Dendritic cell treated with granulocyte-macrophage colony-stimulating factor and Interleukin-4, amounts not matched to agents 40 ng/mL and 50 ng/mL, for 4 days (primary cell): ENCODE data around the gene OSBPL2.

ENCODE experiments used
- H3K27ac Mint-ChIP-seq: one replicate; pipeline ENCODE4 v1.8.0; 2022; ENCODE audit warnings: mild to moderate bottlenecking, mixed read lengths
- H3K27me3 Mint-ChIP-seq: one replicate; pipeline ENCODE4 v1.8.0; 2022; ENCODE audit warnings: mild to moderate bottlenecking, mixed read lengths
- H3K36me3 Mint-ChIP-seq: one replicate; pipeline ENCODE4 v1.8.0; 2022; ENCODE audit warnings: low read depth, mixed read lengths
- H3K4me1 Mint-ChIP-seq: one replicate; pipeline ENCODE4 v1.8.0; 2022; ENCODE audit warnings: low read depth, mixed read lengths
- H3K4me3 Mint-ChIP-seq: one replicate; pipeline ENCODE4 v1.8.0; 2022; ENCODE audit warnings: mild to moderate bottlenecking, moderate library complexity, mixed read lengths
- H3K9me3 Mint-ChIP-seq: one replicate; pipeline ENCODE4 v1.8.0; 2022; ENCODE audit warnings: mixed read lengths
- intact Hi-C: fragments of 100-400 bp; cut with micrococcal nuclease; formaldehyde crosslinking; loops from one replicate; pipeline ENCODE4 v1.15.0; 2022

Gene OSBPL2

DNA sequence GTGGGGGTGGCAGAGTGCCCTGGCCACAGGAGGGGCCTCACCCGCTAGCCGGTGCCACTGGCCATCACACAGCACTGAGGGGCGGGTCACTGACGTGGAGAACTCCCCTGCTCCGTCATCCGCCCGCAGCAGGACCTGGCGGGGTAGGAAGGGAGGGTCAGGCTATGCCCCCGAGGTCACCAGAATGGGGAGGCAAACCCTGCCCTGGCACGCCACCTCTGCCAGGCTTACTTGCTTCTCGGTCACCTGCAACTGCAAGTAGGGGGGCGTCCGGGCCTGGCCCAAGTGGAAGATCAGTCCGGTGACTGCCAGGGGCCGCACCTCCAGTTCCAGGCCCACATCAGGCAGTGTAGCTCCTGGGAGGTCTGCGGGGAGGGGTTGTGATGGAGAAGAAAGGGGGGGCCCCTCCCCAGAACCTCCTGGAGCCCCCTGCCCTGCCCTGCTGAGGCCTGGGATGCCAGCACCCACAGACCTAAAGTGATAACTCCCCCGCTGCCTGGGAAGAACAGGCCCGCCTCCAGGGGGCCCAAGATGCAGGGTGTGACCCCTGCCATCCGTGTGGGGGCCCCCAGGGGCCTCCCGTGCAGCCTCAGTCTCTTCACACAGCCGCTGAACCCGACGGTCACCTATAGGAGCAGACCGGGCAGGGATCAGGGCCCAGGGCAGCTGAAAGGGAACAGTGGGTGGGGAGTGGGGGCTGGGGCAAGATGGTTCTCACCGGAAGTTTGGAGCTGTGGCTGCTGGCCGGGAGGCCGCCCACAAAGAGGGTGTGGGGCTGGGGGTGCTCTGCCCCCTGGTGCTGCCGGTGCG is 71.8 kb downstream of the OSBPL2 start:
- Mint-ChIP-seq H3K36me3 (peaks cover 50% of the 10 kb centered on the region), H3K27ac (no peak overlapping the region), H3K4me3 (no peak overlapping the region), H3K27me3 (no peaks in the 10 kb centered on the region), H3K4me1 (peaks cover 6% of the 10 kb centered on the region), H3K9me3 (no peaks in the 10 kb centered on the region)
- intact Hi-C loops, result no loop called here

DNA sequence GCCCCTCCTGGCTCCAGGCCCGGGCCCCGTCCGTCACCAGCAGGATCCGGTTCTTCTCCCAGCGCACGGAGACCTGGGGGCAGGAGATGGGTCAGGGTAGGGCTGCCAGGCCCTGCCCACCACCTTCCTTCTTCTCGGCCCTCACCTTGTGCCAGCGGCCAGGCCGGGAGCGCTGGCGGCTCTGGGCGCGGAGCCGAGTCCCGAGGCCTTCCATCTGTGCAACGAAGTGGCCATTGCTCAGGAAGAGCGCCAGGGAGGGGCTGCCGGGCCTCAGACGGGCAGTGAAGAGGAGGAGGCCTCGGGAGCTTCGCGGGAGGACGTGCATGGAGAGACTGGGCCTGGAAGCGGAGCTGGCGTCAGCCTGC is 72.4 kb downstream of the OSBPL2 start:
- Mint-ChIP-seq H3K36me3 (peaks cover 44% of the 10 kb centered on the region), H3K27ac (no peak overlapping the region), H3K4me1 (no peaks in the 10 kb centered on the region), H3K27me3 (no peaks in the 10 kb centered on the region), H3K9me3 (no peaks in the 10 kb centered on the region), H3K4me3 (no peak overlapping the region)
- intact Hi-C loops, result no loop called here

GRCh38 chr20:62311150-62311549 is 72.8 kb downstream of the OSBPL2 start:
- Mint-ChIP-seq H3K27ac (no peak overlapping the region), H3K27me3 (no peaks in the 10 kb centered on the region), H3K4me3 (no peak overlapping the region), H3K36me3 (peaks cover 40% of the 10 kb centered on the region), H3K9me3 (no peaks in the 10 kb centered on the region), H3K4me1 (no peaks in the 10 kb centered on the region)
- intact Hi-C loops, result no loop called here

- Mint-ChIP-seq H3K36me3 (peaks cover 31% of the 10 kb centered on the region), H3K9me3 (no peaks in the 10 kb centered on the region), H3K4me3 (no peak overlapping the region), H3K4me1 (no peaks in the 10 kb centered on the region), H3K27ac (no peak overlapping the region), H3K27me3 (no peaks in the 10 kb centered on the region)
- intact Hi-C loops, result no loop called here
Measured at GRCh38 chr20:62311832-62312661, 73.7 kb downstream of the OSBPL2 start.

DNA sequence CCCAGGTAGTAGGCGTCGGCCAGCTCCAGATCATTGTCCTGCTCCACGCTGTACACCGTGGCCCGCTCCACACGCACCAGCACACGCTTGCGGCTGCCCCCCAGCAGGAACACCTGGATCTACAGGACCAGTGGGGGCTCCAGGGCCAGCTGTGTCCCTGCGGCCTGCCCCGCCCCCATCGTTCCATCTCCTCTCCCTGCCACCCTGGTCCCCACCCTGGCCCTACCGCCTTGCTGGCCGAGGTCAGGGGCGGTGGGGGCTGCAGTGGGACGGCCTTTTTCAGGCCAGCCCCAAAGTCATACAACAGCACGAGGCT is 74.3 kb downstream of the OSBPL2 start:
- no peaks in the 10 kb centered on the region for H3K9me3 Mint-ChIP-seq
- H3K4me3 Mint-ChIP-seq, result no peak overlapping the region
- no peaks in the 10 kb centered on the region for H3K4me1 Mint-ChIP-seq
- H3K27me3 Mint-ChIP-seq, result no peaks in the 10 kb centered on the region
- intact Hi-C loops, result no loop called here
- peaks cover 25% of the 10 kb centered on the region for H3K36me3 Mint-ChIP-seq
- no peak overlapping the region for H3K27ac Mint-ChIP-seq

- H3K9me3 Mint-ChIP-seq, result no peaks in the 10 kb centered on the region
- peaks cover 21% of the 10 kb centered on the region for H3K36me3 Mint-ChIP-seq
- no peak overlapping the region for H3K27ac Mint-ChIP-seq
- intact Hi-C loops, result no loop called here
- H3K4me1 Mint-ChIP-seq, result no peaks in the 10 kb centered on the region
- H3K4me3 Mint-ChIP-seq, result no peak overlapping the region
- H3K27me3 Mint-ChIP-seq, result no peaks in the 10 kb centered on the region
Measured at GRCh38 chr20:62313021-62313420, 74.7 kb downstream of the OSBPL2 start.

DNA sequence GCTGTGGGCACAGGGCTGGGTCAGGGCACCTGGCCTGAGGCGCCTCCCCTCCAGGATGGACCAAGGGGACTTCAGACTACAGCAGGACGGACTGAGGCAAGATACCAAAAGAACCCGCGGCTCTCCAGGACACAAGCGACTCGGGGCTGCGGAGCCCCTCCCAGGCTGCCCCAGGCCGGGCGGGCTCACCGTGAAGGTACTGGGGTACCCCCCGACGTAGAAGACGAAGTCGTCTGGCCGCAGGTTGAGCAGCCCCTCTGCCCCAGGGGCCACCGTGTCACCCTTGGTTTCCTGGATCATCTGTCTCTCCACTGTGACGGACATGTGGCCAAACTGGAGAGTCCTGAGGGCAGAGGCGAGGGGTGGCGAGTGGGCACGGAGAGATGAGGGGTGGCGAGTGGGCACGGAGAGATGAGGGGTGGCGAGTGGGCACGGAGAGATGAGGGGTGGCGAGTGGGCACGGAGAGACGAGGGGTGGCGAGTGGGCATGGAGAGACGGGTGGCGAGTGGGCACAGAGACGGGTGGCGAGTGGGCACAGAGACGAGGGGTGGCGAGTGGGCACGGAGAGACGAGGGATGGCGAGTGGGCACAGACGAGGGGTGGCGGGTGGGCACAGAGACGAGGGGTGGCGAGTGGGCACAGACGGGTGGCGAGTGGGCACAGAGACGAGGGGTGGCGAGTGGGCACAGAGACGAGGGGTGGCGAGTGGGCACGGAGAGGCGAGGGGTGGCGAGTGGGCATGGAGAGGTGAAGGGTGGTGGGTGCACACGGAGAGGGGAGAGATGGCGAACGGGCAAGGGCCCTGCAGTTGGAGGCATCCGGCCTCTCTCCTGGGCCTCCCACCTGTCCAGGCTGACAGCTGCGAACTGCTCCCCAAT is 75.4 kb downstream of the OSBPL2 start:
- no peak overlapping the region for H3K27ac Mint-ChIP-seq
- no peaks in the 10 kb centered on the region for H3K9me3 Mint-ChIP-seq
- intact Hi-C loops, result no loop called here

DNA sequence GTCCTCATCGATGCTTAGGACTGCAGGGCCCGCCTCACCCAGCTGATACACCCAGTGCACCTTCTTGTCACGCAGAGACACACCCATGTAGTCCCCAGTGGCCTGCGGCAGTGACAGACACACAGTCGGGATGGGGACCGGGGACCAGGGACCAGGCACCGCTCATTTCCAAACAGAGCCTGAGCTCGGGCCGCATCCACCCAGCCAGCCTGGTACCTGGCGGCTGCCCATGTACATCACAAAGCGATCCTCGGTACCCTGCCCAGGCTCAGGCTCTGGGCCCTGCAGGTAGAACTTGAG is 76.0 kb downstream of the OSBPL2 start:
- Mint-ChIP-seq H3K36me3 (peaks cover 8% of the 10 kb centered on the region), H3K4me1 (no peaks in the 10 kb centered on the region), H3K4me3 (no peak overlapping the region), H3K27me3 (no peaks in the 10 kb centered on the region), H3K27ac (no peak overlapping the region), H3K9me3 (no peaks in the 10 kb centered on the region)
- intact Hi-C loops, result no loop called here

More for the DNA sequence above, 75.4 kb downstream of the OSBPL2 start:
- no peaks in the 10 kb centered on the region for H3K27me3 Mint-ChIP-seq
- no peaks in the 10 kb centered on the region for H3K4me1 Mint-ChIP-seq
- H3K4me3 Mint-ChIP-seq, result no peak overlapping the region
- peaks cover 14% of the 10 kb centered on the region for H3K36me3 Mint-ChIP-seq

DNA sequence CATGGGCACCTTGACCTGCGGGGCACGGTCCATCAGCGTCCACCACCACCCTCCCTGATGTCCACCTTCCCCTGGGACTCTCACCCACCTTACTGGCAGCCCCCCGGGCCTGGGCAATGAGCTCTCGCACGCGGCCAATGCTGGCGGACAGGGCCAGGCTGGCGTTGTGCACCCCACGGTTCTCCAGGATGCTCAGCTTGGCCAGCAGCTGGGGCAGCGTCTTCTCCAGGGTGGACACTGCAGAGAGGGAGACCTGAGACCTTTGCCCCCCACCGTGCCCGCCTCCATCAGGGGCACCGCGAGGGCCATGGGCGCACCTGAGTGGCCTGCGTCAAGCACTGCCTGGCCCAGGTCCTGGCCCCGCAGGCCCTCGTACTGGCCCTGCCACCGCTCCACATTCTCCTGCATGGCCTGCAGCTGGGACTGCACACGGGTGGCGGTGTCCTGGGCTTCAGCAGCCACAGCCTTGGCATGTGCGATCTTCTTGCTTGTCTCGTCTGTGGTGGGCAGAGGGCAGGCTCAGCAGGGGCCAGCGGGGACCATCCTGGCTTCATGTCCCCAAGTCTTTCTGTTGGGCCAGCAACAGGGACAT is 76.5 kb downstream of the OSBPL2 start:
- Mint-ChIP-seq H3K27ac (no peak overlapping the region), H3K27me3 (no peaks in the 10 kb centered on the region), H3K9me3 (no peaks in the 10 kb centered on the region), H3K36me3 (peaks cover 3% of the 10 kb centered on the region), H3K4me3 (no peak overlapping the region), H3K4me1 (no peaks in the 10 kb centered on the region)
- intact Hi-C loops, result no loop called here

GRCh38 chr20:62315773-62316172 is 77.5 kb downstream of the OSBPL2 start:
- intact Hi-C loops, result no loop called here
- H3K27me3 Mint-ChIP-seq, result no peaks in the 10 kb centered on the region
- no peak overlapping the region for H3K4me3 Mint-ChIP-seq
- no peaks in the 10 kb centered on the region for H3K9me3 Mint-ChIP-seq
- H3K36me3 Mint-ChIP-seq, result no peaks in the 10 kb centered on the region
- H3K4me1 Mint-ChIP-seq, result no peaks in the 10 kb centered on the region
- no peak overlapping the region for H3K27ac Mint-ChIP-seq

- no peak overlapping the region for H3K27ac Mint-ChIP-seq
Measured at GRCh38 chr20:62316331-62317166, 78.2 kb downstream of the OSBPL2 start.

GRCh38 chr20:62317167-62317655 is 78.9 kb downstream of the OSBPL2 start:
- Mint-ChIP-seq H3K4me3 (no peak overlapping the region), H3K36me3 (no peaks in the 10 kb centered on the region), H3K27me3 (no peaks in the 10 kb centered on the region), H3K9me3 (no peaks in the 10 kb centered on the region), H3K27ac (no peak overlapping the region), H3K4me1 (no peaks in the 10 kb centered on the region)
- intact Hi-C loops, result no loop called here

More at GRCh38 chr20:62316331-62317166, 78.2 kb downstream of the OSBPL2 start:
- intact Hi-C loops, result no loop called here
- Mint-ChIP-seq H3K27me3 (no peaks in the 10 kb centered on the region), H3K36me3 (no peaks in the 10 kb centered on the region), H3K4me3 (no peak overlapping the region), H3K9me3 (no peaks in the 10 kb centered on the region), H3K4me1 (no peaks in the 10 kb centered on the region)
